ENCODE results near the gene RBBP4.
A peak's percentile ranks its signal among the peaks of the same experiment; 100 is the strongest.
"Not testable (repeated sequence)": the region's sequence is repeated elsewhere in the genome, so short reads cannot be mapped to it uniquely, and the experiment has no call there.

The RBBP4 gene

GRCh38 chr1:32639489-32640075 lies 11.4 kb upstream of the RBBP4 start:
- no peak for DNase-seq (ENCODE audit: low spot score)

DNA sequence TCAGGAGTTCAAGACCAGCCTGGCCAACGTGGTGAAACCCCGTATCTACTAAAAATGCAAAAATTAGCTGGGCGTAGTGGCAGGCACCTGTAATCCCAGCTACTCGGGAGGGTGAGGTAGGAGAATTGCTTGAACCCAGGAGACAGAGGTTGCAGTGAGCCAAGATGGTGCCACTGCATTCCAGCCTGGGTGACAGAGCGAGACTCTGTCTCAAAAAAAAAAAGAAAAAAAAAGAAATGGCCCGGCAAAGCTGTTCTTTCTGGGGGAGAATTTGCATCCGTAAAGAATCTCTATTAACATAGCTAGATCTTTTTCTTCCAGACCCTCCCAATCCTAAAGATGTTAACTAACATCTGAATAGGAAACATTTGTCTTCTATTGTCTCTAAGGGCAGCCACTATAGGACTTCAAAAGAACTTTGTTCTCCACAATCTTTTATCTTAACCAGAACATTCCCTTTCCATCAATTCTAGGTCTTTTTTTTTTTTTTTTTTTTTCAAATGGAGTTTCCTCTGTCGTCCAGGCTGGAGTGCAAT lies 8.6 kb upstream of the RBBP4 start:
- DNase-seq (ENCODE audit: low spot score): not testable (repeated sequence)

GRCh38 chr1:32644426-32644825 lies 6.6 kb upstream of the RBBP4 start:
- DNase-seq (ENCODE audit: low spot score): no peak

GRCh38 chr1:32647308-32648134 lies 3.5 kb upstream of the RBBP4 start:
- no peak for DNase-seq (ENCODE audit: low spot score)

GRCh38 chr1:32650248-32650751 lies 708 bp upstream of the RBBP4 start, which contains the start of gene ZBTB8OS:
TSS of gene ZBTB8OS (minus strand) at chr1:32650550. CDS start at chr1:32650529, 21 bp downstream.
- peak; percentile 91 for DNase-seq (ENCODE audit: low spot score)

- no peak for DNase-seq (ENCODE audit: low spot score)
These were observed 559 bp downstream of the RBBP4 start for GRCh38 chr1:32651461-32652073.

DNA sequence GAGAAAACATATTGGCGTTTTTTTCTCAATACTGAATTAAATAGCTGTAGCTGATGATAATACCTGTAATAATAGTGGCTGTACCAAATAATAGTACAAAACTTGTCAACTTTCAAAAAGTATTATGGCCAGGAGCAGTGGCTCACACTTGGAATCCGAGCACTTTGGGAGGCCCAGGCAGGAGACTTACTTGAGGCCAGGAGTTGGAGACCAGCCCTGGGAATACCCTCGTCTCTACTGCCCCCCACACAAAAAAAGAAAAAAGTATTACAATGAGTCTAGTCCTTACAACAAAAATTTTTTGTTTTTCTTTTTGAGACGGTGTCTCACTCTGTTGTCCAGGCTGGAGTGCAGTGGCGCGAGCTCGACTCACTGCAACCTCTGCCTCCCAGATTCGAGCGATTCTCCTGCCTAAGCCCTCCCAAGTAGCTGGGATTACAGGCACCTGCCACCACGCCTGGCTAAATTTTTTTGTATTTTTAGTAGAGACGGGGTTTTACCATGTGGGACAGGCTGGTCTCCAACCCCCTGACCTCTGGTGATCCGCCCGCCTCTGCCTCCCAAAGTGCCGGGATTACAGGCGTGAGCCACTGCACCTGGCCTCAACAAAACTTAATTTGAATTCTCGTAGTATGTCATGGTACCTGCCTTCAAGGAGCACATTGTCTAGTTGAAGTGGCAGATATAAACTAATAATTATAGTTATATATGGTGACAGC lies 1.4 kb downstream of the RBBP4 start:
- DNase-seq (ENCODE audit: low spot score): no peak

GRCh38 chr1:32659581-32659980 lies 8.6 kb downstream of the RBBP4 start:
- DNase-seq (ENCODE audit: low spot score): no peak

DNA sequence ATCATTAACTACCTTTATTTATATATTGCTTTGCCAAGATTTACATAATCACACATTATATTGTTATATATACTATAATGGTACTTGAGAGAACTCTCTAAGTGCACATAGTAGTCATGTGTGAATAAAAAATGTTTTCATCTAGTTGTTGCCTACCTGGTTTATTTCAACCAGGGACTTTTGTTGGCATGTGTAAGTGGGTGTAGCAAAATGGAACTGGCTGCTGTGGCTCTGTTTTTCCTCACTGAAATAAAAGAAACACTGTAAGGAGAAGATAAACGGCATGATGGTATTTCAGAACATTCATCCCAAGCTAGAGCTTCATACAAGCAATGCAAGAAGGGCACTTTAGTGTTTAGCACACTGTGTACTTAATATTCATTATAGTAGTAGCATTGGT lies 14.9 kb downstream of the RBBP4 start:
- no peak for DNase-seq (ENCODE audit: low spot score)

- DNase-seq (ENCODE audit: low spot score): no peak
These were observed 16.0 kb downstream of the RBBP4 start for GRCh38 chr1:32666901-32667566.

DNA sequence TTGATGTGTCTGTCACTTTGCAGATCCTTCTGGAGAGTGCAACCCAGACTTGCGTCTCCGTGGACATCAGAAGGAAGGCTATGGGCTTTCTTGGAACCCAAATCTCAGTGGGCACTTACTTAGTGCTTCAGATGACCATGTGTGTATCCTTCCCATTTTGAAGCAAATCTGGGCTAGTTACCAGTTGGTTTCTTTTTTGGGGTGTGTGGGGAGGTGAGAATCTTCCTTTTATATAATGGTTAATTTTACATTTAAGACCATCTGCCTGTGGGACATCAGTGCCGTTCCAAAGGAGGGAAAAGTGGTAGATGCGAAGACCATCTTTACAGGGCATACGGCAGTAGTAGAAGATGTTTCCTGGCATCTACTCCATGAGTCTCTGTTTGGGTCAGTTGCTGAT lies 17.7 kb downstream of the RBBP4 start:
- DNase-seq (ENCODE audit: low spot score): not testable (repeated sequence)

DNA sequence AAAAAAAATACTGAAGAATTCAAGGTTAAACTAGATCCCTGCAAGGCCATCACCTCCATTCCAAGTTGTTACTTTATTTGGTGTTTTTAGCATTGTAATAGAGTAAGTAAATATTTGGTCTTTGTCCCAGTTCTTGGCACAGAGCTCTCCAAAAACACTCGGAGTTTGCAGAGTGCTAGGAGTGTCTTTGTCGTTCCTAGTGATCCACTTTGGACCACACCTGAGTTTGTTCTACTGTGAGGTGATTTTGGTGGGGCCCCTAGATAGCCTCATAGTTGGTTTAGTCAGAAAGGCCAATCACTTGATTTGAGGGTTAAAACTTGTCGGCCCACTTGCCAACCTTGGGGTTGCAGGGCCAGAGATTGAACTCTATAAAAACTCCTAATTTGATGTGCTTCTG lies 25.9 kb downstream of the RBBP4 start:
- DNase-seq (ENCODE audit: low spot score): no peak

GRCh38 chr1:32679993-32680392 lies 29.0 kb downstream of the RBBP4 start:
- DNase-seq (ENCODE audit: low spot score): not testable (repeated sequence)

DNA sequence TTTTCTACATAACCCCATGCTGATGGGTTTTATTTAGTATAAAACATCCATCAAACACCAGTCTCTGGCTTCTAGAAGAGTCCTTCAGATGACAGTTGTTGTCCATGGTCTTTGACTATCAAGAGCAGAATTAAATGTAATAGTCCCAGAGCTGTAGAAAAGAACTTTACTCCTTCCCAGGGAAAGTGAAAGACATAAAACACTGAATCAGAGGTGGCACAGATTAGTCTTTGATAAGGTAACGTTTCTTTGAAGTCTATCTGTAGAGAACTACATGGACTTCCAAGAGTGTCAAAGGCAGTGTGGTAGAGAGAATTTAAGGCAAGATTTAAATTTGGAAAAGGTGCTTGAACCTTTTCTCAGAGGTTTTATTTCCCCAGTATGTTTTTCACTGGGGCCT lies 29.6 kb downstream of the RBBP4 start:
- no peak for DNase-seq (ENCODE audit: low spot score)

GRCh38 chr1:32681509-32681908 lies 30.5 kb downstream of the RBBP4 start:
- no peak for DNase-seq (ENCODE audit: low spot score)

- DNase-seq (ENCODE audit: low spot score): no peak
These were observed 31.0 kb downstream of the RBBP4 start for GRCh38 chr1:32681999-32682398.

DNA sequence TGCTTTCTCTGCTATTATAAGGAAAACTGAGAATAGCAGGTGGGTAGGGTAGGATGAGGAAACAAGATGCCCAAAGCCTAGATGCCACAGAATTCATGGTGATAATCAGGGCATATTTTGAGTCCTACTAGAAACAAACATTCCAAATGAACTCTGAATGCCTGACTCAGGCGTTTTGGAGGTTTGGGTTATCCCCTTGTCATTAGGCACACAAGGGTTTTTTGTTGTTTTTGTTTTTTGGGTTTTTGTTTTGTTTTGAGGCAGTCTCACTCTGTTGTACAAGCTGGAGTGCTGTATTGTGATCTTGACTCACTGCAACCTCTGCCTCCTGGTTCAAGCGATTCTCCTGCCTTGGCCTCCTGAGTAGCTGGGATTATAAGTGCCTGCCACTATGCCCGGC lies 32.4 kb downstream of the RBBP4 start:
- DNase-seq (ENCODE audit: low spot score): no peak

GRCh38 chr1:32684167-32684811 lies 33.3 kb downstream of the RBBP4 start:
- no peak for DNase-seq (ENCODE audit: low spot score)

DNA sequence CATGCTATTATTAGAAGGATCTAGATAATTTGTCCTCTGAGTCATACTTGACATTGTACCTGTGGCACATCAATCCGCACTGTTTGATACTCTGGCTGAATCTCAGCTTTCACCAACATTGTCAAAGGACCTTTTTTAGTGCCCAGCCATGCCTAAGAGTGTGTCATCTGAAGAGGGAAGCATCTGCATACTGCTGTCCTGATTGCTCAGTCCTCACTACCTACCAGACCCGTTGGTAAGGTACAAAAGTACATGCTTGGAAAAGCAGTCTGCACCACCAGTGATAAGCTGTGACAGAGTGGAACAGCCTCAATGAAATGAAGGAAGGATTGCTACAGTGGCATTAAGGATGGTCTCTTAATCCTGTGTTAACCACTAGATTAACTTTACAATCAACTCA lies 34.5 kb downstream of the RBBP4 start:
- DNase-seq (ENCODE audit: low spot score): no peak

DNA sequence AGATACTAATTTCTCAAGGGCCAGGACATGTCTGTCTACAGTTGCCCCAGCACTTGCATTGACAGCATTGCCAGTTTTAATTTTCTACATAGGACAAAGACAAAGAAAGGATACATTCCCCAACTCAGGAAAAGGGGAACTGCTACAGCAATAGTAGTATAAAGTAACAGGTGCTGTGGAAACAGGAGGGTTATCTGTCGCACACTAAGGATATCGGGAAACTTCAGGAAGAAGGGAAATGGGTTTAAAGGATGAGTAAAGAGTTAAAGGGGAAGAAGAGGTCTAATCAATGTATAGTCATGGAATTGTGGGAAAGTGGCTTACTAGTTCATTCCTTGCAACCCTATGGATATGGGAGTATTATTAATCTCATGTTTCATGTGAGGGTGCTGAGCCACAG lies 35.4 kb downstream of the RBBP4 start:
- DNase-seq (ENCODE audit: low spot score): no peak

Measured in CD4-positive, alpha-beta T cell treated with Interleukin-6 at 100 ng/mL for 8 hours (primary cell).